GM21717 (cell line): ENCODE measurements around the gene GPBP1L1.
"Not testable (repeated sequence)": the region's sequence is repeated elsewhere in the genome, so short reads cannot be mapped to it uniquely, and the experiment has no call there.

Source experiments
- ATAC-seq: cut with Tn5 transposase; IDR thresholded peaks from one replicate; pipeline ENCODE4 v1.9.1; 2021; ENCODE audit warnings: mild to moderate bottlenecking, moderate library complexity; ENCODE audit not compliant: unreplicated experiment

GPBP1L1 gene

DNA sequence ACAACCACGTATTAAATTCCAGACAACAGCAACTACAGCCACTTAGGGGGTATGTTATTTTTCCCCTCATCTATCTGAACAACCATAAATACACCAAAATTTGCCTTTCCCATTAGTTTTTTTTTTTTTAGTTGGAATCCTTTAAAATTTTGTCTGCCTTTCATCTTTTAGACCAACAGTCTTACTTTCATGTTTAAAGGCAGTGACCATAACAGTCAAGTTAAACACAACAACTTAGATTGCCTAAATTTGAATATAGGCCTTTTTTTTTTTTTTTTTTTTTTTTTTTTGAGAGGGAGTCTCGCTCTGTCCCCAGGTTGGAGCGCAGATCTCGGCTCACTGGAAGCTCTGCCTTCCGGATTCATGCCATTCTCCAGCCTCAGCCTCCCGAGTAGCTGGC, 3.4 kb downstream of the GPBP1L1 start:
- no peak for ATAC-seq

DNA sequence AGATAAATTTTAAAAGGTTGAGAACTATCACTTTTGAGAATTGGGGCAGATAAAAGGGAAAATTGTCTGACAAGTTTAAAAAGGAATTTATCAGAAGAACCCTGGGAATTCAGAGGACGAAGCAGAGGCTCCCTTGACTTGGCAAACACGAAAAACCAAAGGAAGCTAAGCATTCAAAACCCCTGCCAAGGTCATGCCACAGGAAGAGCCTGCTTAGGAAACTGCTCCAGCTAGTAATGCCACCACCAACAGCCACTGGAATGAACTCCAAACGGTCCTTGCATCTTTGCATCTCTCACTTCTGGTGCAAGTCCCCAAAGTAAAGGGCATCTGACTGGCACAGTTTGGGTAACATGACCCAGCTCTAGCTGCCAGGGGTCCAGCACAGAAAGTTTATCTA, 7.2 kb downstream of the GPBP1L1 start:
- no peak for ATAC-seq

DNA sequence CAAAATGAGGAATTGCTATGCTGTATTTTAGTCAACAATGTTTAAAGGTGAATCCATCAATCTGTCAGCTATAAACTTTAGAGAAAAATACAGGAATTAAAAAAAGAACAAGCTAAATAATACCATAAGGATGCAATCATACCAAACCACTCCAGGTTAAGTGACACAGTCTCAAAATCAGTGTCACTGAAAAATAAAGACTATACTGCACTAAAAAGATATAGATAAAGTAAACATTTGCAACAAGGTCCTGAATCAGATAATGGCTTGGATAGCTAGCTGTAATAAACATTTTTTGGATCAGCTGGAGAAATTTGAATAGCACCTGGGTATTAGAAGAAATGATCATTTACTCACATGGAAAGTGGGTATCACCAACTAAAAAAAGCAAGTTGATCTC, 7.8 kb downstream of the GPBP1L1 start:
- ATAC-seq, result no peak

DNA sequence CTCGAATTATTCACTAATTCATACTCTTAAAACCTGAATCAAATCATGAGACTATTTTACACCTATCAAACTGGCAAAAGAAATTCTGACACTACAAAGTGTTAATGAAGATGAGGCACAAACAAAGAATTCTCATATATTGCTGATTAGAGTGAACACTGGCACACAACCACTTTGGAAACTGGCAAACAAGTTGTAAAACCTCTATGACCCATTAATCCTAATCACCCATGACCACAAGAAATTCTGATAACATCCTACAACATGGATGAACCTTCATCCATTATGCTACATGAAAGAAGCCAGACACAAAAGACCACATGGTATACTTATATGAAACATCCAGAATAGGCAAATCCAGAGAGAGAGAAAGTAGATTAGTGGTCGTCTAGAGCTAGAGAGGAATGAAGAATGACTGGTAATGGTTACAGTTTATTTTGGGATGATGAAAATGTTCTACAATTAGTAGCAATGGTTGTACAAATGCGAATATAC, 8.5 kb downstream of the GPBP1L1 start:
- no peak for ATAC-seq

DNA sequence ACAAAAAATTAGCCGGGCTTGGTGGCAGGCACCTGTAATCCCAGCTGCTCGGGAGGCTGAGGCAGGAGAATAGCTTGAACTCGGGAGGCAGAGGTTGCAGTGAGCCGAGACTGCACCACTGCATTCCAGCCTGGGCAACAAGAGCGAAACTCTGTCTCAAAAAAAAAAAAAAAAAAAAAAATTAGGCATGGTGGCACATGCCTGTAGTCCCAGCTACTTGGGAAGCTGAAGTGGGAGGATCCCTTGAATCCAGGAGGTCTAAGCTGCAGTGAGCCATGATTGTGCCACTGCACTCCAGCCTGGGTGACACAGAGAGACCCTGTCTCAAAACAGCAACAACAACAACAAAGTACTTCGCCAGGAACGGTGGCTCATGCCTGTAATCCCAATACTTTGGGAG, 9.8 kb downstream of the GPBP1L1 start:
- not testable (repeated sequence) for ATAC-seq

DNA sequence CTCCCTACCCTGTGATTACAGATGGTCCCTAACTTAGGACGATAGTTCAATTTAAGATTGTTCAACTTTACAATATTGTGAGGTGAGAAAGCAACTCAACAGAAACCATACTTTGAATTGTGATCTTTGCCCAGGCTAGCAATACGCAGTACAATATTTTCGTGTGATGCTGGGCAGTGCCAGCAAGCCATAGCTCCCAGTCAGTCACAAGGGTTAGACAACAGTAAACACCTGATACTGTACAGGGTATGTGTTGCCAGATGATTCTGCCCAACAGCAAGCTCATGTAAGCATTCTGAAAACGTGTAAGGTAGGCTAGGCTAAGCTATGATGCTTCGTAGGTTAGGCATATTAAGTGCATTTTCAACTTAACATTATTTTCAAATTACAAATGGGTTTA, 11.9 kb downstream of the GPBP1L1 start:
- no peak for ATAC-seq

DNA sequence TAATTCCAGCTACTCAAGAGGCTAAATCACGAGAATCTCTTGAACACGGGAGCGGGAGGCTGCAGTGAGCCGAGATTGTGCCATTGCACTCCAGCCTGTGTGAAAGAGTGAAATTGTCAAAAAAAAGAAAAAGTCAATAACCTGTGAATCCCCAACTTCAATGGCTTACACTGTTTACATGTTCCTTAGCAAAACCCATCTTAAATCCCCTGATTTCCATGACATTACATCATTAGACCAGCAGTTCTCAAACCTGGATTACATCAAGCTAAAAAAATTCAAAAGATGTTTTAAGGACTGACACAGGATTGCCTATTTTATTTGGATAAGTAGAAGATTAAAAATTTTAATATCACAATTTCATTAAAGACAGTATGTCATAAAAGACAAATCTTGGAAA, 12.4 kb downstream of the GPBP1L1 start:
- ATAC-seq, result no peak

DNA sequence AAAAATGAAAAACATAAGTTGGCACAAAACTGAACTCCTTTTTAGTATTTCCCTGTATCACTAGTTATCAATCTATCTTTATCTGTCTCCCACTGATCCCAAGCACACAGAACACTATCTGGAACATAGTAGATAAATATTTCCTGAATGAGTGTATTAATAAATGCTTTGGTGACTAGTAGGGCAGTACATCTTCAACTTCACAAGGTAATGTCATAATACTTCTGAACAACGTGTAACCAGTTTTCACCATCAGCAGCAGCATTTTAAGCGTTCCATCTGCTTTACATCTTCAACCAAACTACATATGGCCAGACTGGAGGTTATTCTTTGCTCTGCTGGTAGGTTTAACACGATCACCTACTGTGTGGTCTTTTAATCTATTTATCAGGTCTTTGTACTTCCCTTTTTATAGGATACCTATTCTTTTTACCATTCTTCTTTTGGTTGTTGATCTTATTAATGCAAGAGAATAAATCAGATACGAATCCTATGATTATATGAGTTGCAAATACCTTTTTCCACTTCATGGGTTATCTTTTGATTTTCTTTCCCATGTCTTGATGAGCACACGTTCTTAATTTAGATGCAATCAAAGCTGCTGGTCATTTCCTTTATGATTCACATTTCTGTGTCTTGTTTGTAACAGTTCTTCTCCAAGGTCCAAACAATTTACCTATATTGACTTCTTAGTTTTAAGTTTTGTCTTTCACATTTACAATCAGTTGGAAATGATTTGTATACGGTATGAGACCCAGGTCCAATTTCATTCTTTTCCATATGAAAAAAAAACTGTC, 16.3 kb downstream of the GPBP1L1 start:
- ATAC-seq, result no peak

DNA sequence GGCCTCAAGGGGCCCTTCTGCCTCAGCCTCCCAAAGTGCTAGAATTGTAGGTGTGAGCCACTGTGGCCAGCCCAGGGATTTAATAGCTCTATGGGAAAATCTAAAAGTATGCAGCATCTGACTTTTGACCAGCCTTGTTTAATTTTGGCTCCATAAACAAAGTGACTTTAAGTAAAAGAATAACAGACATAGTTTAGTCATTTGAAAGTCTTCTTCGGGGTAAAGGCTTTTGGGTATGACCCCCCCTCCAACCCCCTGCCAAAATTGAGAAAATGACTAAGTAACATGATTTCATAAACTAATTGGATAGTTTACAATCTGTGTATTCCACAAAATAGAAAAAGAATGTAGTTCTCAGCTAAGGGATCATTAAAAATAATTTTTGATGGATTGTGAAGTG, 17.0 kb downstream of the GPBP1L1 start:
- no peak for ATAC-seq

DNA sequence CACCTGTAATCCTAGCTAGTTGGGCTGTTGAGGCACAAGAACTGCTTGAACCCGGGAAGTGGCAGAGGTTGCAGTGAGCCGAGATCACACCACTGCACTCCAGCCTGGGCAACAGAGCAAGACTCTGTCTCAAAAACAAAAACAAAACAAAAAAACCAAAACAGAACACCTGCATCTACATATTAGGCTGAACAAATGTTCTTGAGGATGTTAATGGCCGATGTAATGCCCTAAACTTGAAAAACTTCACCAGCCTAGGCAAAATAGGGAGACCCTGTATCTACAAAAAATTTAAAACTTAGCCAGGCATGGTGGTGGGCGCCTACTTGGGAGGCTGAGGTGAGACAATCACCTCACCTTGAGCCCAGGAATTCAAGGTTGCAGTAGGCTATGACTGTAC, 17.8 kb downstream of the GPBP1L1 start:
- ATAC-seq, result no peak

DNA sequence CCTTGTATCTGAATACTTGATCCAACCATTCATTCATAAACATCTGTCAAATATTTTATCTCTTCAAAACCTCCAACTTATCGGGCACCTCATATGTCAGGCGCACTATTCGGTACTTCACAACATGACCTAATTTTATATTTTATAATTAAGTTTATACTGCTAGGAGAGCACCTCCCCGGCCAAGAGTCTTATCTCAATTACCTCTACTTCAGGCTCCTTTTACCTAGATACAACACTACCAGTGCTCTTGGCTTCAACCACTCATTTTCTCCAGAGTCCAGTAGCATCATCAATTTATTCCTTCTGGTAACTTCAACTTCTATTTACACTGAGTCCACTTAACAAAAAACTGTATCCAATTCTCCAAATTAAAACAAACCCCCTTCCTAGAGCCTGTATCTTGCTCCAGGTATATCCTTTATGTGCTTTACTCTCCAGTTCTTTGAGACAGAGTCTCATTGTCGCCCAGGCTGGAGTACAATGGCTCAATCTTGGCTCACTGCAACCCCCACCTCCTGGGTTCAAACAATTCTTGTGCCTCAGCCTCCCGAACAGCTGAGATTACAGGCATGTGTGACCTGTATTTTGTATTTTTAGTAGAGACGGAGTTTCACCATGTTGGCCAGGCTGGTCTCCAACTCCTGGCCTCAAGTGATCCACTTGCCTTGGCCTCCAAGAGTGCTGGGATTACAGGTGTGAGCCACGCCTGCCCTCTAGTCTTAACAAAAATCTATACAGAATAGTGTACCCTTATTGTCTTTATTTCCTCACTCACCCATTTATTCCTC, 18.8 kb downstream of the GPBP1L1 start:
- no peak for ATAC-seq

DNA sequence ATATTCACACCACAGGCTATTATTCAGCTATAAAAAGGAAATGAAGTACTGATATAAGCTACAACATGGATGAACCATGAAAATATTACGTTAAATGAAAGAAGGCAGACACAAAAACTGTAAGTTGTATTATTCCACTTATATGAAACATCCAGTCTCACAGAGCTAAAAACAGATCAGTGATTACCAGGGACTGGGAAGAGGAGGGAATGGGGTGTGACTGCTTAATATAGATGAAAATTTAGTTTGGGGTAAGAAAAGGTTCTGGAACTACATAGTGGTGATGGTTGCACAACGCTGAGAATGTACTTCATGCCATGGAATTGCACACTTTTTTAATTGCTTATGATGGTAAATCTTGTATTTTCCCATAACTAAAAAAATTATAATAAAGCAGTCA, 19.5 kb downstream of the GPBP1L1 start:
- ATAC-seq, result no peak

DNA sequence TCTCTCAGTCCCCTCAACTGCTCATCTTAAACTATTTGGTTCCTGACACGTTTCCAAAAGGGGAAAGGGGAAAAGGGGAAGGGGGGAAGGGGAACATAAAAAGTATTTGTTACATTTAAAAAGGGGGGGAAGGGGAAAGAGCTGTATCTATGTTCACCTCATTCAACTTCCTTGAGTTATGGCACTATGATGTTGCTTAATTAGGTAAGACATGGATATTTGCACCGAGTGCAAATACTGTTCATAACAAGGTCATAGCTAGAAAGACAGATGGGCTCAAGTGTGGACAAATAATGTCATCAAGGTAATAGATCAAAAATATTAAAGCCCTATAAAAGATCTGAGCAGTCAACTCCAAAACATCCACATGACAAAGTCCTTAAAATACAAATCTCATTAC, 26.0 kb downstream of the GPBP1L1 start:
- no peak for ATAC-seq

DNA sequence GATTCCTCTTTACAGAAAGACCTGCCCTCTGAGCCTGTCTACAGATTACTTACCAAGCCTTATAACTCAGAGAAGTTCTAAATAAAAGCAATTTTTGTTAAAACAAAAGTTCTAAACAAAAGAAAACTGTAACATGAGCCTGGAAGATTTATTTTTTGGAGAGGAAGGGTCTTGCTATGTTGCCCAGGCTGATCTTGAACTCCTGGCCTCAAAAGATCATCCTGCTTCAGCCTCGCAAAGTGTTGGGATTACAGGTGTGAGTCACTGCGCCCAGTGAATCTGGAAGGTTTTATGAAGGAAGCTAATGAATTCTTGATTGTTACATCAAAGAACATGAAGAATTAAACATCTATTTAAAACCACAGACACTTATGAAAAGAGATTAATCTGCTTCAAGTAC, 27.1 kb downstream of the GPBP1L1 start:
- ATAC-seq, result no peak

DNA sequence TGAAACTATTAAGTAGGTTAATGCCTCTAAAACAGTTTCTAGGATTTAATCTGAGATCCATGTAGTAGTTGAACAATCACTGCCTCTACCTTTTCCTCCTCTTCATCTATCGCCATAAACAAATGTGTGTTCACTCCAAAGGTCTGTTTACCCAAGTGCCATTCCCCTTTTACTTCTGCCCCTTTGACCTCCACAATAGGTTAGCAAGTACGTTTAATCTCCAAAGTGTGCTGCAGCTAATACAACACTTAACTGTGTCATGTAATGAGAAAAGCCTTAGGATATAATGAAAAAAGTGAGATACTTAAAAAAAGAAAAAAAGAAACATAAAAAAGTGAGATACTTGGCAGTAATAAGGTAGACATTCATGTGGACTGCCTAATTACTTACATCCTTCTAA, 28.2 kb downstream of the GPBP1L1 start:
- no peak for ATAC-seq

DNA sequence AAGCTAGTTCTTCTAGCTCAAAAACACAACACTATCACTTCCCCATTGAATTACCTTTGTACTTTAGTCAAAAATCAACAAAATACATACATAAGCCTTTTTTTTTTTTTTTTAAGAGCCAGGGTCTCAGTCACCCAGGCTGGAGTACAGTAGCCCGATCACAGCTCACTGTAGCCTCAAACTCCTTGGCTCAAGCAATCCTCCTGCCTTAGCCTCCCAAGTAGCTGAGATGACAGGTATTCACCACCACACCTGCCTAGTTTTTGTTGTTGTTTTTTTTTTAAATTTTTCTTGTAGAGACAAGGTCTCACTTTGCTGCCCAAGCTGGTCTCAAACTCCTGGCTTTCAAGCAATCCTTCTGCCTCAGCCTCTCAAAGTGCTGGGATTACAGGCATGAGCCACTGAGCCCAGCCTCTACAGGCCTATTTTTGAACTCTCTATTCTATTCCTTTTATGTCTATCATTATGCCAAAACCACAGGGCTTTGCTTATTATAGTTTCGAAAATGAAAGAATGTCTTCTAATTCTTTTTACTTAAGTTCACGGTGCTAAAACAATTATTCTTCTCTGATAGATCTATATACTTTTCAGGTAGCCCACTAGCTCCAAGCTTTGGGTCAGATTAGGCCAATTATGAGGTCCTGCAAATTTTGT, 29.6 kb downstream of the GPBP1L1 start:
- no peak for ATAC-seq

DNA sequence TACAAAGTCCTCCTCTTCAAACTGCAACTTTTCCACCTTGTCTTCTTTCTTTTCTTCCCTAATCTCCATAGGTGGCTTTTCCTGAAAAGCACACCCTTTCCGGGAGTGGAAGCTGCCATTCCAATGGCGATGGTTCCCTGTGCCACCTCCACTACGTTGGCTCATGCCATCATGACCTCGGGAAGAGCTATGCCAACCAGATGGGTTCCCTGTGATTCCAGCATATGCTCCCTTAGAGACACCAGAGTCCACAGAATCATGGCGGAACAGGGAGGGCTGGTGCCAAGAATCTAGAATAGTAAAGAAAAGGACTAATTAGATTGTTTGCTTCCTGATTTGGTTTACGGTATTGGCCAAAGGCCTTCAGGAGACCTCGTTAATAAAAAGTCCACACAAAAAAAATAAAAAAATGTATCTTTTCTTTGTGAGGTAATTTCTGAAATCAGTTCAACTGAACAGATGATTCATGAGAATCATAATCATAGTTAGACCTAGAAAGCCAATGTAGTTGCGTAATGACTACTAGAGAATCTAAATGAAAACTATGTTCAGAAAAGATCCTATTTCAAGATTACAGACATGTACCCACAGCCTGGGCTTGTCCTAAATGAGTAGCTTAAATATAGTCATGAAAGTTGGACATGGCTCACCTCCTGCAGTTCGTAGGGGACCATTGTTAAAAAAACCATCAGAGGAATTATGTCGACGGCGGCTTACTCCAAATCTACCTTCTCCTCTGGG, 31.6 kb downstream of the GPBP1L1 start:
- ATAC-seq, result no peak

DNA sequence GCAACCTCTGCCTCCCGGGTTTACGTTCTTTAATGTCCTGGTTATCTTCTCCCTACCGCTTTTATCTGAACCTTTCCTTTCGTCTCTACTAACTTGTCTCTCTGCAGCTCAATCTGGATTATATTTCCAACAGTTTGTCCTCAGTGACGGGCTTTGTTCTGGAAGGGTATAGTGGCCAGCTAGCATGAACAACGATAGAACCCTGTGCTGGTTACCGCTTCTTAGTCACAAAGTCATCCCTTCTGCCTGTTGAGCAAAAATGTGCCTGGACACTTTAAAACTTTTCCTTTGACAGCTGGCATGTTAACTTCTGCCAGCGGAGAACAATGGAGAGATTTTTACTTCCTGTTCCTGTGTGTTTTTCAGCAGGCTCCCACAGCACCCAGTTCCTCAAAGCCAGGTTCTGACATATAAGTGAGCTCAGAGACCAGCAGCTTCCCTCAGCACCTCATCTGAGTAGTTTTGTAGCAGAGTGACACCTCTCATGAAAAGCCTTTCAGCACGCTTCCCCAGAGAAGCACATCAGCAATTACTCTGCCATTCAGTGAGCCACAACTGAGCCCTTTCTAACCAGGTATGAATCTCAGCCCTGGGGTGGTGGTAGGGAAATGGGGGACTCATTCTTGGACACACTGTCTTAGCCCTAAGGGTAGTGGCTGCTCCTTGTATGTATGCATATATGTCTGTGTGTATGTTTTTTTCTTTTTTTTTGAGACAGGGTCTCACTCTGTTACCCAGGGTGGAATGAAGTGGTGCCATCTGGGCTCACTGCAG, 38.9 kb downstream of the GPBP1L1 start:
- ATAC-seq, result no peak

DNA sequence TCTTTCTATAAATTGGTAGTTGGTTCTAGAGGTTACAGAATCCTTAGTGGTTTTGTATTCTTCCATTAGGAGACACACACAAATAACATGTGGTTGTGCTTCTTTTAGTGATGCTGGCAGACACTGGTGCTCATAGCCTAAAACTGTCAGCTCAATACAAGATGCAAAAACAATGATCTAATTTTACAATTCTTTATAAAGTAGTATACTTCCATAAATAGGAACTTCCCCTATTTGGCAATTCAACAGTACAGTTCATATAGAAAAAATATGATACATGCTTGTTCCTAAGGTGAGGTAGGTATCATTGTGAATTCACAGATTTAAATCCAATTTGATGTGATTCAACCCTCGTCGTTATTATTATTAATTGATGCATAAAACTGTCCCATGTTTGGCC, 41.7 kb downstream of the GPBP1L1 start:
- ATAC-seq, result no peak

DNA sequence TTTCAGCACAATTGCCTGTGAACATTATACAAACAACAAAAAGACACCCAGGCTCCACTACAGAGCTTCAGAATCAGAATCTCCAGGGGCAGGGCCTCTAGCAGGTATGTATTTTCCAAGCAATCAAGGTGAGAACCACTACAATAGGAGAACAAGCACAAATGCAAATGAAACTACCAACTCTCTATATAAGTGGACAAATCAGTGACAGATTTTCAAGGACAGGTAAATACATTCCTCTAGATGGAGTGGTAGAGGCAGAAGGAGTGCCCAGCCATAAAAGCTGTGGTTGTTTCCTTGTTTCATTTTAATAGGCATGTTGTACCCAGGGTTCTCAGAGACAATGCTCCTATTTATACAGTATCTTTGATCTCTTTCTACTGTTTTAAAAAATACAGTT, 42.4 kb downstream of the GPBP1L1 start:
- ATAC-seq, result no peak
